K562 (cell line): ENCODE data around the gene ECM2.

Experiments
- ATF7 ChIP-seq: fragments of 450-650 bp; IDR thresholded peaks from 2 replicates; pipeline ENCODE4 v1.7.1; 2014; ENCODE audit warnings: mild to moderate bottlenecking, moderate library complexity
- CBX8 ChIP-seq: fragments of 200-600 bp; sonication (generic); IDR thresholded peaks from 2 replicates; pipeline ENCODE4 v1.6.1; 2012; ENCODE audit warnings: borderline replicate concordance, mixed run types, low read depth, mild to moderate bottlenecking, moderate library complexity, mixed read lengths, low read length, control low read depth, inconsistent platforms; ENCODE audit not compliant: poor library complexity, severe bottlenecking; ENCODE audit errors: extremely low read depth
- MAZ ChIP-seq, 2 experiments: fragments of 450-650 bp in 1 of 2; sonication (generic) in 1 of 2; formaldehyde crosslinking; IDR thresholded peaks in 1 of 2; conservative IDR thresholded peaks in 1 of 2; 2 replicates each; pipeline versions ENCODE4 v1.4.0 to v1.5.0; 2020; ENCODE audit warnings: mild to moderate bottlenecking in 1 of 2, missing genetic modification reagents in 1 of 2
- TAF7 ChIP-seq: fragments of 450-650 bp; IDR thresholded peaks from 2 replicates; pipeline ENCODE4 v1.6.1; 2016; ENCODE audit warnings: missing genetic modification characterization, missing compliant biosample characterization
- TEAD4 ChIP-seq, 2 experiments: sonication (generic) in 1 of 2; formaldehyde crosslinking in 1 of 2; IDR thresholded peaks; 2 replicates each; pipeline versions ENCODE4 v1.6.1 to v1.8.0; 2012 to 2022; ENCODE audit warnings: borderline replicate concordance in 1 of 2, inconsistent platforms in 1 of 2, low read length in 1 of 2, mild to moderate bottlenecking in 1 of 2, missing genetic modification reagents in 1 of 2
- ZNF354B ChIP-seq: fragments of 250-450 bp; sonication (Bioruptor Pico); IDR thresholded peaks from 2 replicates; pipeline ENCODE4 v1.4.0; 2020
- ZNF584 ChIP-seq: fragments of 200-800 bp; sonication (Bioruptor generic); IDR thresholded peaks from 2 replicates; pipeline ENCODE4 v1.6.1; 2016; ENCODE audit warnings: low read depth, mild to moderate bottlenecking, missing genetic modification characterization, missing compliant biosample characterization
- TF ChIP-seq, protein P1 (sequence below), 3 experiments: IDR thresholded peaks in 2 of 3; conservative IDR thresholded peaks in 1 of 3; 2 replicates each; pipeline ENCODE4 v1.5.1; 2011 to 2012; ENCODE audit warnings: low read length in 3 of 3, mild to moderate bottlenecking in 3 of 3, control low read depth in 2 of 3, improper control_type of control experiment in 1 of 3, inconsistent platforms in 1 of 3, low read depth in 1 of 3, mixed read lengths in 1 of 3, moderate library complexity in 1 of 3; ENCODE audit not compliant: insufficient read depth in 2 of 3

DNA sequence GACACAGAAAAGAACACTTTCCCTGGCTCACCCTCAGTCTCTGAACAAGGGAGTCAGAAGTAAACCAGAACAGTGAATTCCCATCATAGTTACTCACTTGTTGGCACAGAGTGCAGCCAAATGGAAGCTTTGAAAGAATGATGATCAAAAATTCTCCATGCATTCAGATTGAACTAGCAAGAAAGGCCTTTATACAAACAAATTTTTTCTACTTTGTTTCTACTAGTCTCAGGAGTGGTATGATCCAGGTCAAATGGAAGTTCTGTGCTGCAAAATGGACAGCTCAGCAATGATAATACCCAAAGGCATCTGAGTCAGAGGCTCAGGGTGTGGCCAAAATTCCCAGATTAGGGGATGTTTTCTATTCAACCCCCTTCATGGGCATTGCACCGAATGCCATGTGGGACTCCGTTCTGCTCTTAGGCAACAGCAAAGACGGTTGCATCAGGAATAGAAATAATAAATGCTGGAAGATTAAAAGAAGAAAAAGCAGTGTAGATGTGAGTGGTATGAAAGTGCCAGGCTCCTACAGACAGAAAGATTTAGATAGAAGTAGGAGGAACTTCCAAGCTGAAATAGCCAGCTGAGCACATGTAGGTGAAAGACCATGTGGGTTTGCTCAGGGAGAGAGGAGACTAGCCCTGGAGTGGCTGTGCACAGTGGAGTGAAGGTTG, 29.5 kb downstream of the ECM2 start:
- TF ChIP-seq, protein P1, sequence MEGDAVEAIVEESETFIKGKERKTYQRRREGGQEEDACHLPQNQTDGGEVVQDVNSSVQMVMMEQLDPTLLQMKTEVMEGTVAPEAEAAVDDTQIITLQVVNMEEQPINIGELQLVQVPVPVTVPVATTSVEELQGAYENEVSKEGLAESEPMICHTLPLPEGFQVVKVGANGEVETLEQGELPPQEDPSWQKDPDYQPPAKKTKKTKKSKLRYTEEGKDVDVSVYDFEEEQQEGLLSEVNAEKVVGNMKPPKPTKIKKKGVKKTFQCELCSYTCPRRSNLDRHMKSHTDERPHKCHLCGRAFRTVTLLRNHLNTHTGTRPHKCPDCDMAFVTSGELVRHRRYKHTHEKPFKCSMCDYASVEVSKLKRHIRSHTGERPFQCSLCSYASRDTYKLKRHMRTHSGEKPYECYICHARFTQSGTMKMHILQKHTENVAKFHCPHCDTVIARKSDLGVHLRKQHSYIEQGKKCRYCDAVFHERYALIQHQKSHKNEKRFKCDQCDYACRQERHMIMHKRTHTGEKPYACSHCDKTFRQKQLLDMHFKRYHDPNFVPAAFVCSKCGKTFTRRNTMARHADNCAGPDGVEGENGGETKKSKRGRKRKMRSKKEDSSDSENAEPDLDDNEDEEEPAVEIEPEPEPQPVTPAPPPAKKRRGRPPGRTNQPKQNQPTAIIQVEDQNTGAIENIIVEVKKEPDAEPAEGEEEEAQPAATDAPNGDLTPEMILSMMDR (IDR thresholded peaks at IDR 0.05 in 2 of 3, conservative IDR thresholded peaks at IDR 0.05 in 1 of 3; ENCODE audit: insufficient read depth in 2 of 3, low read depth in 1 of 3, low read length in 3 of 3): no peak
- TF ChIP-seq ATF7 (no peak), CBX8 (no peak), TEAD4 (IDR thresholded peaks at IDR 0.05; ENCODE audit: low read length) (no peak), TEAD4 (CRISPR knock-in tag; IDR thresholded peaks at IDR 0.05; ENCODE audit: borderline replicate concordance) (no peak), TAF7 (tag) (no peak), ZNF584 (no peak), ZNF354B (CRISPR knock-in tag) (no peak), MAZ (CRISPR knock-in tag; conservative IDR thresholded peaks at IDR 0.05 in 1 of 2, IDR thresholded peaks at IDR 0.05 in 1 of 2) (no peak)
